ENCODE measurements around the gene MACIR. TPM values are rescaled to one million over a fixed set of nuclear protein-coding genes. Genes with fewer than 3 reads are reported as not detected.

Gene MACIR, protein sequence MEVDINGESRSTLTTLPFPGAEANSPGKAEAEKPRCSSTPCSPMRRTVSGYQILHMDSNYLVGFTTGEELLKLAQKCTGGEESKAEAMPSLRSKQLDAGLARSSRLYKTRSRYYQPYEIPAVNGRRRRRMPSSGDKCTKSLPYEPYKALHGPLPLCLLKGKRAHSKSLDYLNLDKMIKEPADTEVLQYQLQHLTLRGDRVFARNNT
- polyA plus RNA-seq (2013), result 81.5 and 86.2 TPM in 2 replicates

DNA sequence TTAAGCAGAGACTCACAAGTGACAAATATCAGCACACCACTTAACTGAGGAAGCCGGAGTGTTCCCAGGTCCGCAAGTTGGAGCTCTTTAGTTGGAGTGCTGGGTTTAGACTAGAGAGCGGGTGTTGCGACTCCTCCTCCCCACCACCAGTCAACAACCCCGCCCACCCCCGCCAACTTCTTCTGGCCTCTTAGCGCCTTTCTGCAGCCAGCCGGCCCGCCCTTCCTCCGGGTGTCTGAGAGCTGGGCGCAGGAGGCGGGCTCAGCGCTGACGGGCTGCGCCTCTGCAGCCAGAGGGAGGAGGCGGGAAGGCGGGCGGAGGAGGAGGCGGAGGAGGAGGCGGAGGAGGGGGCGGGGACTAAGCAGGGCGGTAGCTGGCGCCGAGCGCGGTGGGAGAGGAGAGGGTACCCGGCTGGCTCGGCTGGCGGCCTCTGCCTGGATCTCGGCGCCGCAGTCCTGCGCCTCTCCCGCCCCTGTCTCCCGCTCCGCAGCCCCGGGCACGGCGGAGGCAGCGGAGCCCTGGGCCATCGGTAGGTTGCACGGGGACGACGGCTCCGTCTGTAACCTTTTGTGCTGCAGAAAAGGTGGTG is at the start of gene MACIR:
MACIR (plus strand) TSS at position 396 of the 589 bp plus-strand sequence. CDS start 17,157 bp downstream, outside the sequence.
- DNase-seq, result peak; percentile 97 to 99
- Histone ChIP-seq H2BK120ac (ENCODE audit: insufficient read depth, low read length, poor library complexity) (peak within 1 kb of the TSS; percentile 88), H3K4me3 (ENCODE audit: low read depth, low read length) (peak within 1 kb of the TSS; percentile 90), H3K4me2 (ENCODE audit: low read length) (peak within 1 kb of the TSS; percentile 91), H3K27me3 (ENCODE audit: insufficient read depth, low read length) (no peaks in the 10 kb centered on the region), H3K23ac (ENCODE audit: low read length) (no peak within 1 kb of the TSS), H3K14ac (ENCODE audit: low read length) (peak within 1 kb of the TSS; percentile 99), H3K18ac (ENCODE audit: low read length) (peak within 1 kb of the TSS; percentile 96), H2BK12ac (ENCODE audit: low read length) (peak within 1 kb of the TSS; percentile 51), H2BK5ac (ENCODE audit: low read depth, low read length, poor library complexity) (peak within 1 kb of the TSS; percentile 84), H3K36me3 (ENCODE audit: control insufficient read depth in 1 of 2, insufficient read depth in 2 of 2, low read length in 2 of 2) (no peaks in the 10 kb centered on the region), H2AK5ac (ENCODE audit: low read length) (peak within 1 kb of the TSS; percentile 85), H3K9ac (ENCODE audit: low read length) (peak within 1 kb of the TSS; percentile 92), H3K27ac (ENCODE audit: low read depth, low read length) (peak within 1 kb of the TSS; percentile 87), H4K91ac (ENCODE audit: low read depth, low read length) (peak within 1 kb of the TSS; percentile 82), H3K79me1 (ENCODE audit: low read length) (peaks cover 17% of the 10 kb centered on the region), H3K79me2 (ENCODE audit: control insufficient read depth, insufficient read depth, low read length, poor library complexity) (peaks cover 16% of the 10 kb centered on the region), H3K4ac (ENCODE audit: low read depth, low read length) (peak within 1 kb of the TSS; percentile 99), H2AFZ (ENCODE audit: insufficient read depth, low read length, poor library complexity) (peak within 1 kb of the TSS; percentile 80), H4K8ac (ENCODE audit: low read depth, low read length) (peak within 1 kb of the TSS; percentile 70), H3K4me1 (ENCODE audit: control insufficient read depth in 1 of 2, insufficient read depth in 2 of 2, low read length in 2 of 2) (peaks cover 0 to 7% of the 10 kb centered on the region in 2 experiments), H4K12ac (ENCODE audit: low read depth, low read length) (peak within 1 kb of the TSS; percentile 89), H3K9me3 (ENCODE audit: insufficient read depth, low read depth, low read length) (no peaks in the 10 kb centered on the region)
- WGBS (ENCODE audit: extremely low coverage, insufficient coverage, insufficient read length), result no CpG with 5 or more reads among the region's 45 CpGs

DNA sequence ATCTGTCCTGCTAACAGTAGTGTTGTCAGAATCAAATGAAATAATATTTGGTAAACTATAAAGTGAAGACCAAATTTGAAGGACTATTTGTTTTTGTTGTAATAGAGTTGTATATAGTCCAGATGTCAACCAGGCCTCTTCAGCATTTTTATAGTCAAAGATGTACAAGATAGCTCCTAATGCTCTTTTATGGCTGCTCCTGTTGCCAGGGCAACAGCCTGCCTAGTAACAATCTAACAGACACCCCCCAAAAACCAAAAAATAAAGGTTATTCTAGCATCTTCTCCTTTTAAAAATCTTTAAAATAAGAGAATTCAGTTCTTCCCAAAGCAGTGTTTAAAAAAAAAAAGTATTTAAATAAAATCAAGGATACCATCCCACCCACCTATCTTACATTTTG is 49.5 kb upstream of the MACIR start:
- Histone ChIP-seq H2BK12ac (ENCODE audit: low read length) (no peak overlapping the region), H3K27me3 (ENCODE audit: insufficient read depth, low read length) (no peaks in the 10 kb centered on the region), H4K12ac (ENCODE audit: low read depth, low read length) (no peak overlapping the region), H3K9ac (ENCODE audit: low read length) (no peak overlapping the region), H2AK5ac (ENCODE audit: low read length) (no peak overlapping the region), H2BK5ac (ENCODE audit: low read depth, low read length, poor library complexity) (no peak overlapping the region), H3K4me1 (ENCODE audit: control insufficient read depth in 1 of 2, insufficient read depth in 2 of 2, low read length in 2 of 2) (peaks cover 4 to 8% of the 10 kb centered on the region in 2 experiments), H3K14ac (ENCODE audit: low read length) (no peak overlapping the region), H3K4me2 (ENCODE audit: low read length) (no peak overlapping the region), H3K4me3 (ENCODE audit: low read depth, low read length) (no peak overlapping the region), H2BK120ac (ENCODE audit: insufficient read depth, low read length, poor library complexity) (no peak overlapping the region), H3K9me3 (ENCODE audit: insufficient read depth, low read depth, low read length) (no peaks in the 10 kb centered on the region), H3K79me2 (ENCODE audit: control insufficient read depth, insufficient read depth, low read length, poor library complexity) (no peaks in the 10 kb centered on the region), H3K36me3 (ENCODE audit: control insufficient read depth in 1 of 2, insufficient read depth in 2 of 2, low read length in 2 of 2) (peaks cover 2% of the 10 kb centered on the region in 2 experiments), H3K27ac (ENCODE audit: low read depth, low read length) (no peak overlapping the region), H3K4ac (ENCODE audit: low read depth, low read length) (no peak overlapping the region), H4K91ac (ENCODE audit: low read depth, low read length) (no peak overlapping the region), H4K8ac (ENCODE audit: low read depth, low read length) (no peak overlapping the region), H3K79me1 (ENCODE audit: low read length) (no peaks in the 10 kb centered on the region), H3K23ac (ENCODE audit: low read length) (no peak overlapping the region), H3K18ac (ENCODE audit: low read length) (no peak overlapping the region), H2AFZ (ENCODE audit: insufficient read depth, low read length, poor library complexity) (no peak overlapping the region)
- no peak for DNase-seq

DNA sequence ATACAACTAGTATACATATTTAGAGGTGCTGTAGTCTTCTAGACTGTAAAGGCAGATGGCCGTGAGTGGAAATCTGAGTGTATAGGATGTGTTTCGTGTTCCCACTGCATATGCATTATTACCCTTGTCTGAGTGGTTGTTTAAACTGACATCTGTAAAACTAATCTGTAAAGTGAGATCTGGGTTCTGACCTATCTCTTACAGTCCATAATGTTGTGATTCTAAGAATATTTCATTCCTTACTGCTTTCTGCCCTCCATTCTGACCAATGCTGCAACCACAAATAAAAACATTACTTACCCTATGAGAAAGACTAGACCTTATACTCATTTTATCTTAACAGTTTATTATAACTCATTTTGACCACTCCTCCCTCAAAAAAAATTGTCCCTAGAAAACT is 47.6 kb upstream of the MACIR start:
- no peak overlapping the region for H3K14ac ChIP-seq (ENCODE audit: low read length)
- H3K23ac ChIP-seq (ENCODE audit: low read length), result no peak overlapping the region
- no peak overlapping the region for H3K27ac ChIP-seq (ENCODE audit: low read depth, low read length)
- peaks cover 2% of the 10 kb centered on the region in 2 experiments for H3K36me3 ChIP-seq (ENCODE audit: control insufficient read depth in 1 of 2, insufficient read depth in 2 of 2, low read length in 2 of 2)
- WGBS (ENCODE audit: extremely low coverage, insufficient coverage, insufficient read length), result no CpG with 5 or more reads among the region's 2 CpGs
- no peak overlapping the region for H2BK12ac ChIP-seq (ENCODE audit: low read length)
- no peak overlapping the region for H4K12ac ChIP-seq (ENCODE audit: low read depth, low read length)
- no peak overlapping the region for H3K18ac ChIP-seq (ENCODE audit: low read length)
- H3K4ac ChIP-seq (ENCODE audit: low read depth, low read length), result no peak overlapping the region
- H3K9ac ChIP-seq (ENCODE audit: low read length), result no peak overlapping the region
- no peak overlapping the region for H2BK5ac ChIP-seq (ENCODE audit: low read depth, low read length, poor library complexity)
- H3K27me3 ChIP-seq (ENCODE audit: insufficient read depth, low read length), result no peaks in the 10 kb centered on the region
- peaks cover 4 to 8% of the 10 kb centered on the region in 2 experiments for H3K4me1 ChIP-seq (ENCODE audit: control insufficient read depth in 1 of 2, insufficient read depth in 2 of 2, low read length in 2 of 2)
- H3K4me3 ChIP-seq (ENCODE audit: low read depth, low read length), result no peak overlapping the region
- DNase-seq, result no peak
- H2AK5ac ChIP-seq (ENCODE audit: low read length), result no peak overlapping the region
- no peaks in the 10 kb centered on the region for H3K9me3 ChIP-seq (ENCODE audit: insufficient read depth, low read depth, low read length)
- H3K79me2 ChIP-seq (ENCODE audit: control insufficient read depth, insufficient read depth, low read length, poor library complexity), result no peaks in the 10 kb centered on the region
- H3K4me2 ChIP-seq (ENCODE audit: low read length), result no peak overlapping the region
- H3K79me1 ChIP-seq (ENCODE audit: low read length), result no peaks in the 10 kb centered on the region
- no peak overlapping the region for H2BK120ac ChIP-seq (ENCODE audit: insufficient read depth, low read length, poor library complexity)
- no peak overlapping the region for H4K8ac ChIP-seq (ENCODE audit: low read depth, low read length)
- no peak overlapping the region for H4K91ac ChIP-seq (ENCODE audit: low read depth, low read length)
- H2AFZ ChIP-seq (ENCODE audit: insufficient read depth, low read length, poor library complexity), result no peak overlapping the region

DNA sequence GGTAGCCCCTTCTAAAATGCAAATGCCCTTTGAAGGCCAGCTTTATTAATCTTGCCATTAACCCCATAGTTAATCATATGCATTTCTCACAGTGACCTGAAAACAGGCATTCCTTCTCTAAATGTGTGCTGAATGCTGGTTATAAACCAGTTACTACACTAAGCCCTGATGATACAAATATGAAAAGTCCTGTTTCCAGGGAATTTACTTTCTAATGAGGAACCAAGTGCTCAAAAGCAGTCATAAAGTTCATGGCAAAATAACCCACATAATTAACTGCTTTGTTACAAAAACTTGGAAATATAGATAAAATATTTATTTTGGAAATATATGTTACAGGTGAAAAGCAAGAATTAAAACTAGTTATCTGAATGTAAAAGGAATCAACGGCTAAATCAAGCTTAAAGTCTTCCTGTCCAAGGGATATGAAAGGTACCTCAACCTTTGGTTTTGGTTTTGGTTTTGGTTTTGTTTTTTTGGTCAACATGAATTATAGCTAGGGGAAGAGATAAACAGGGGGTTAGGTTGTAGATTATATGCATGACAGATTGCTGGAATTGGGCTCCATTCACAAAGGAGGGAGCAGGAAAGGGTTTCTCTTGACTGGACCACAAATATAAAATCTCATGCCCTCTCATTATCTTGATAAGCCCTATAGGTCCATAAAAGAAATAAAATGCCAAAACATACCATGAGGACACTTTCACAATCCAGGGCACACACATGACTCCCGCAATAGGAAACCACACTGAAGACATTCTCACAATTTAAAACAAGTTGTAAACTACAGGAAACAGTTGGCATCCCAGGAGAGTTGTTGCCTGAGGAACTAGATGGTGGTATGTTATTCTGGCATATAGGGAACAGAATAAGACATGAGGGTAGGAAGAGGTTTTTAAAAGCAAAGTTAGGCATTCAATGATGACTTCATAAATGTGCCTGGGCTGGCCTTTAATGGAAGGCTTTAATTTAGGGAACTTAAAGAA is 46.7 kb upstream of the MACIR start:
- H3K9me3 ChIP-seq (ENCODE audit: insufficient read depth, low read depth, low read length), result no peaks in the 10 kb centered on the region
- WGBS (ENCODE audit: extremely low coverage, insufficient coverage, insufficient read length), result no CpG with 5 or more reads among the region's 2 CpGs

More for the DNA sequence above, 46.7 kb upstream of the MACIR start:
- no peak overlapping the region for H3K4me2 ChIP-seq (ENCODE audit: low read length)
- no peak overlapping the region for H3K18ac ChIP-seq (ENCODE audit: low read length)
- no peak overlapping the region for H3K23ac ChIP-seq (ENCODE audit: low read length)
- no peak overlapping the region for H2BK5ac ChIP-seq (ENCODE audit: low read depth, low read length, poor library complexity)
- no peak overlapping the region for H4K8ac ChIP-seq (ENCODE audit: low read depth, low read length)
- H3K79me2 ChIP-seq (ENCODE audit: control insufficient read depth, insufficient read depth, low read length, poor library complexity), result no peaks in the 10 kb centered on the region
- H2AFZ ChIP-seq (ENCODE audit: insufficient read depth, low read length, poor library complexity), result no peak overlapping the region
- H2BK120ac ChIP-seq (ENCODE audit: insufficient read depth, low read length, poor library complexity), result no peak overlapping the region
- H3K4ac ChIP-seq (ENCODE audit: low read depth, low read length), result no peak overlapping the region
- no peak for DNase-seq
- H3K79me1 ChIP-seq (ENCODE audit: low read length), result no peaks in the 10 kb centered on the region
- no peak overlapping the region for H3K9ac ChIP-seq (ENCODE audit: low read length)
- no peaks in the 10 kb centered on the region for H3K27me3 ChIP-seq (ENCODE audit: insufficient read depth, low read length)
- no peaks in the 10 kb centered on the region for H3K36me3 ChIP-seq (ENCODE audit: control insufficient read depth in 1 of 2, insufficient read depth in 2 of 2, low read length in 2 of 2)
- H3K4me3 ChIP-seq (ENCODE audit: low read depth, low read length), result no peak overlapping the region
- no peak overlapping the region for H2AK5ac ChIP-seq (ENCODE audit: low read length)
- no peak overlapping the region for H2BK12ac ChIP-seq (ENCODE audit: low read length)
- no peak overlapping the region for H4K12ac ChIP-seq (ENCODE audit: low read depth, low read length)
- H4K91ac ChIP-seq (ENCODE audit: low read depth, low read length), result no peak overlapping the region
- H3K14ac ChIP-seq (ENCODE audit: low read length), result no peak overlapping the region
- no peak overlapping the region for H3K27ac ChIP-seq (ENCODE audit: low read depth, low read length)
- peaks cover 1 to 3% of the 10 kb centered on the region in 2 experiments for H3K4me1 ChIP-seq (ENCODE audit: control insufficient read depth in 1 of 2, insufficient read depth in 2 of 2, low read length in 2 of 2)
